ENCODE results near the gene KIAA0319L. TPM values are rescaled to one million over a fixed set of nuclear protein-coding genes. Genes with fewer than 3 reads are reported as not detected.

The KIAA0319L gene
- total and polyA plus RNA-seq, 2 donors = 15.3 to 25.6 TPM

- Histone ChIP-seq H3K4me3 (ENCODE audit: low read length in 2 of 2) (no peak overlapping the region), H3K27me3 (ENCODE audit: control insufficient read depth in 2 of 2, insufficient read depth in 1 of 2, low read length in 1 of 2) (no peaks in the 10 kb centered on the region), H3K27ac (ENCODE audit: low read depth in 1 of 2, low read length in 1 of 2) (no peak overlapping the region), H3K4me1 (ENCODE audit: control insufficient read depth in 2 of 2, insufficient read depth in 2 of 2, low read length in 2 of 2) (peaks cover 13 to 41% of the 10 kb centered on the region in 2 donors), H3K36me3 (ENCODE audit: control insufficient read depth in 2 of 2, insufficient read depth in 2 of 2, low read length in 1 of 2) (peaks cover 16% of the 10 kb centered on the region in 2 donors), H3K9me3 (ENCODE audit: control insufficient read depth in 2 of 2, insufficient read depth in 1 of 2, low read length in 1 of 2) (peaks cover 0 to 1% of the 10 kb centered on the region in 2 donors)
- DNase-seq (ENCODE audit: low read depth in 6 of 9, low spot score in 9 of 9) = no peak
- WGBS = 95% methylated on average over 44 of the region's 44 CpGs
Observed at GRCh38 chr1:35560256-35561225, 3.3 kb upstream of the KIAA0319L start.

- Histone ChIP-seq H3K4me3 (ENCODE audit: low read length in 2 of 2) (no peak overlapping the region), H3K4me1 (ENCODE audit: control insufficient read depth in 2 of 2, insufficient read depth in 2 of 2, low read length in 2 of 2) (peaks cover 16 to 43% of the 10 kb centered on the region in 2 donors), H3K27ac (ENCODE audit: low read depth in 1 of 2, low read length in 1 of 2) (peak overlapping the region in 1 of 2 donors; percentile 26), H3K27me3 (ENCODE audit: control insufficient read depth in 2 of 2, insufficient read depth in 1 of 2, low read length in 1 of 2) (no peaks in the 10 kb centered on the region), H3K9me3 (ENCODE audit: control insufficient read depth in 2 of 2, insufficient read depth in 1 of 2, low read length in 1 of 2) (peaks cover 0 to 1% of the 10 kb centered on the region in 2 donors), H3K36me3 (ENCODE audit: control insufficient read depth in 2 of 2, insufficient read depth in 2 of 2, low read length in 1 of 2) (peaks cover 13 to 14% of the 10 kb centered on the region in 2 donors)
- DNase-seq (ENCODE audit: low read depth in 6 of 9, low spot score in 9 of 9) = no peak
- WGBS = 94% methylated on average over 7 of the region's 7 CpGs
Observed at GRCh38 chr1:35559317-35559944, 2.2 kb upstream of the KIAA0319L start.

- Histone ChIP-seq H3K27ac (ENCODE audit: low read depth in 1 of 2, low read length in 1 of 2) (peak overlapping the region in 1 of 2 donors; percentile 65), H3K9me3 (ENCODE audit: control insufficient read depth in 2 of 2, insufficient read depth in 1 of 2, low read length in 1 of 2) (peaks cover 0 to 1% of the 10 kb centered on the region in 2 donors), H3K4me1 (ENCODE audit: control insufficient read depth in 2 of 2, insufficient read depth in 2 of 2, low read length in 2 of 2) (peaks cover 16 to 35% of the 10 kb centered on the region in 2 donors), H3K36me3 (ENCODE audit: control insufficient read depth in 2 of 2, insufficient read depth in 2 of 2, low read length in 1 of 2) (peaks cover 10 to 14% of the 10 kb centered on the region in 2 donors), H3K4me3 (ENCODE audit: low read length in 2 of 2) (peak overlapping the region; percentile 95 to 98), H3K27me3 (ENCODE audit: control insufficient read depth in 2 of 2, insufficient read depth in 1 of 2, low read length in 1 of 2) (no peaks in the 10 kb centered on the region)
- 45% methylated on average over 26 of the region's 26 CpGs for WGBS
- no peak for DNase-seq (ENCODE audit: low read depth in 6 of 9, low spot score in 9 of 9)
Observed at GRCh38 chr1:35558374-35559316, 1.4 kb upstream of the KIAA0319L start.

- Histone ChIP-seq H3K27me3 (ENCODE audit: control insufficient read depth in 2 of 2, insufficient read depth in 1 of 2, low read length in 1 of 2) (no peaks in the 10 kb centered on the region), H3K36me3 (ENCODE audit: control insufficient read depth in 2 of 2, insufficient read depth in 2 of 2, low read length in 1 of 2) (peaks cover 12 to 20% of the 10 kb centered on the region in 2 donors), H3K9me3 (ENCODE audit: control insufficient read depth in 2 of 2, insufficient read depth in 1 of 2, low read length in 1 of 2) (peaks cover 0 to 1% of the 10 kb centered on the region in 2 donors), H3K4me3 (ENCODE audit: low read length in 2 of 2) (peak within 1 kb of the TSS; percentile 95 to 98), H3K27ac (ENCODE audit: low read depth in 1 of 2, low read length in 1 of 2) (peak within 1 kb of the TSS; percentile 88 to 97), H3K4me1 (ENCODE audit: control insufficient read depth in 2 of 2, insufficient read depth in 2 of 2, low read length in 2 of 2) (peaks cover 16 to 28% of the 10 kb centered on the region in 2 donors)
- under 1% methylated on average over 58 of the region's 58 CpGs for WGBS
- peak in 8 of 9 donors; percentile 88 to 98 (median 95) for DNase-seq (ENCODE audit: low read depth in 6 of 9, low spot score in 9 of 9)
Observed at GRCh38 chr1:35557611-35558373, 589 bp upstream of the KIAA0319L start, which contains the start of gene NCDN. TSS of gene NCDN (plus strand) at chr1:35557799. CDS start at chr1:35558191, 392 bp downstream.

- Histone ChIP-seq H3K27ac (ENCODE audit: low read depth in 1 of 2, low read length in 1 of 2) (peak overlapping the region; percentile 88 to 97), H3K27me3 (ENCODE audit: control insufficient read depth in 2 of 2, insufficient read depth in 1 of 2, low read length in 1 of 2) (no peaks in the 10 kb centered on the region), H3K36me3 (ENCODE audit: control insufficient read depth in 2 of 2, insufficient read depth in 2 of 2, low read length in 1 of 2) (peaks cover 19 to 23% of the 10 kb centered on the region in 2 donors), H3K4me3 (ENCODE audit: low read length in 2 of 2) (peak overlapping the region; percentile 95 to 98), H3K9me3 (ENCODE audit: control insufficient read depth in 2 of 2, insufficient read depth in 1 of 2, low read length in 1 of 2) (peaks cover 0 to 1% of the 10 kb centered on the region in 2 donors), H3K4me1 (ENCODE audit: control insufficient read depth in 2 of 2, insufficient read depth in 2 of 2, low read length in 2 of 2) (peaks cover 16 to 24% of the 10 kb centered on the region in 2 donors)
- DNase-seq (ENCODE audit: low read depth in 6 of 9, low spot score in 9 of 9) = no peak
- WGBS = 6% methylated on average over 17 of the region's 17 CpGs
Observed at GRCh38 chr1:35556484-35557117, 602 bp downstream of the KIAA0319L start.

GRCh38 chr1:35555601-35556477, 1.4 kb downstream of the KIAA0319L start:
- H3K36me3 ChIP-seq (ENCODE audit: control insufficient read depth in 2 of 2, insufficient read depth in 2 of 2, low read length in 1 of 2) = peaks cover 15 to 29% of the 10 kb centered on the region in 2 donors
- peak overlapping the region in 1 of 2 donors; percentile 98 for H3K4me3 ChIP-seq (ENCODE audit: low read length in 2 of 2)
- peaks cover 0 to 1% of the 10 kb centered on the region in 2 donors for H3K9me3 ChIP-seq (ENCODE audit: control insufficient read depth in 2 of 2, insufficient read depth in 1 of 2, low read length in 1 of 2)
- no peak for DNase-seq (ENCODE audit: low read depth in 6 of 9, low spot score in 9 of 9)
- no peaks in the 10 kb centered on the region for H3K27me3 ChIP-seq (ENCODE audit: control insufficient read depth in 2 of 2, insufficient read depth in 1 of 2, low read length in 1 of 2)
- peaks cover 16 to 24% of the 10 kb centered on the region in 2 donors for H3K4me1 ChIP-seq (ENCODE audit: control insufficient read depth in 2 of 2, insufficient read depth in 2 of 2, low read length in 2 of 2)
- H3K27ac ChIP-seq (ENCODE audit: low read depth in 1 of 2, low read length in 1 of 2) = no peak overlapping the region
- 91% methylated on average over 10 of the region's 10 CpGs for WGBS

- Histone ChIP-seq H3K27me3 (ENCODE audit: control insufficient read depth in 2 of 2, insufficient read depth in 1 of 2, low read length in 1 of 2) (no peaks in the 10 kb centered on the region), H3K9me3 (ENCODE audit: control insufficient read depth in 2 of 2, insufficient read depth in 1 of 2, low read length in 1 of 2) (peaks cover 0 to 1% of the 10 kb centered on the region in 2 donors), H3K4me1 (ENCODE audit: control insufficient read depth in 2 of 2, insufficient read depth in 2 of 2, low read length in 2 of 2) (peaks cover 16 to 24% of the 10 kb centered on the region in 2 donors), H3K27ac (ENCODE audit: low read depth in 1 of 2, low read length in 1 of 2) (no peak overlapping the region), H3K36me3 (ENCODE audit: control insufficient read depth in 2 of 2, insufficient read depth in 2 of 2, low read length in 1 of 2) (peaks cover 12 to 32% of the 10 kb centered on the region in 2 donors), H3K4me3 (ENCODE audit: low read length in 2 of 2) (no peak overlapping the region)
- 96% methylated on average over 4 of the region's 4 CpGs for WGBS
- no peak for DNase-seq (ENCODE audit: low read depth in 6 of 9, low spot score in 9 of 9)
Observed at GRCh38 chr1:35555212-35555584, 2.0 kb downstream of the KIAA0319L start.
